GM18951 (cell line): ENCODE data around the gene HLA-DRA.
"Not testable (repeated sequence)": the region's sequence is repeated elsewhere in the genome, so short reads cannot be mapped to it uniquely, and the experiment has no call there.

Source experiments
- POLR2A ChIP-seq: IDR thresholded peaks from 4 replicates; pipeline ENCODE4 v1.6.1; 2011; ENCODE audit warnings: mild to moderate bottlenecking; ENCODE audit not compliant: insufficient read length, insufficient read depth; ENCODE audit errors: extremely low read depth
- in situ Hi-C: fragments of 300-500 bp; cut with MboI; formaldehyde crosslinking; loops from one replicate; pipeline ENCODE4 v1.12.0; 2022; ENCODE audit warnings: low sequenced_read_pairs, mixed read lengths, inconsistent platforms; ENCODE audit not compliant: unreplicated experiment

The HLA-DRA gene

DNA sequence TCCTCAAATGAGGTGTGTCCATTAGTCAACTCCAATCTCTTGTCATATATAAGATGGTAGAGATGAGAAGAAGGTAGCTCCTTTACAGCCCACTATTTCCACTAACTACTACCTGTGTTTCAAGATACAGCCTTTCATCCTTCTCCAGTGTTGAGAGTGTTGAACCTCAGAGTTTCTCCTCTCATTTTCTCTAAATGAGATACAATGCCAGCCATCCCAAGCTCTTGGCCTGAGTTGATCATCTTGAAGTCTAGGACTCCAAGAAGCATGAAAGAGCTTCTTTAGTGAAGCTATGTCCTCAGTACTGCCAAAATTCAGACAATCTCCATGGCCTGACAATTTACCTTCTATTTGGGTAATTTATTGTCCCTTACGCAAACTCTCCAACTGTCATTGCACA lies 548 bp upstream of the HLA-DRA start:
- in situ Hi-C loops: loop anchor here (5.0 kb wide), 1 partner anchor 258 kb away; no protein-coding TSS in a partner anchor
- no peak for TF ChIP-seq POLR2A

DNA sequence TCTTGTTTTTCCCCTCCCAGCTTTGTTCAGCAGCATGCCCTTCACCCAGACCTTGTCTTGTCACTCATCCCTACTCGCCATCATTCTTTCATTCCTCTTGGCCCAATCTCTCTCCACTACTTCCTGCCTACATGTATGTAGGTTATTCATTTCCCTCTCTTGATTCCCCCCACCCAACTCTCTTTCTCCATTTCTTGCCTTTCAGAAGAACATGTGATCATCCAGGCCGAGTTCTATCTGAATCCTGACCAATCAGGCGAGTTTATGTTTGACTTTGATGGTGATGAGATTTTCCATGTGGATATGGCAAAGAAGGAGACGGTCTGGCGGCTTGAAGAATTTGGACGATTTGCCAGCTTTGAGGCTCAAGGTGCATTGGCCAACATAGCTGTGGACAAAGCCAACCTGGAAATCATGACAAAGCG lies 2.6 kb downstream of the HLA-DRA start:
- no peak for TF ChIP-seq POLR2A
- in situ Hi-C loops: no loop called here

DNA sequence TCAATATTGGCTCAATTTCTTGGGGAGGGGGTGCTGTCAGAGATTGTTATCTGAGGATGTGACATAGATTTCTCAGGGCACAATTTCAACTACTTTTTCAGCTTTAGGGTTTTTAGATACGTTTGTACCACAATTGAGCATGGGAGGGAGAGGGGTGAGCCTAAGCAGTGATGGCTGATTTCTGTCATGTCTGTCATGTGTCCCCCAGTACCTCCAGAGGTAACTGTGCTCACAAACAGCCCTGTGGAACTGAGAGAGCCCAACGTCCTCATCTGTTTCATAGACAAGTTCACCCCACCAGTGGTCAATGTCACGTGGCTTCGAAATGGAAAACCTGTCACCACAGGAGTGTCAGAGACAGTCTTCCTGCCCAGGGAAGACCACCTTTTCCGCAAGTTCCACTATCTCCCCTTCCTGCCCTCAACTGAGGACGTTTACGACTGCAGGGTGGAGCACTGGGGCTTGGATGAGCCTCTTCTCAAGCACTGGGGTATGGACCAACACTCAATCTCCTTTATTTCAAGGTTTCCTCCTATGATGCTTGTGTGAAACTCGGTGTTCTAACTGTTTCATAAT lies 3.4 kb downstream of the HLA-DRA start:
- in situ Hi-C loops: no loop called here
- TF ChIP-seq POLR2A: no peak

DNA sequence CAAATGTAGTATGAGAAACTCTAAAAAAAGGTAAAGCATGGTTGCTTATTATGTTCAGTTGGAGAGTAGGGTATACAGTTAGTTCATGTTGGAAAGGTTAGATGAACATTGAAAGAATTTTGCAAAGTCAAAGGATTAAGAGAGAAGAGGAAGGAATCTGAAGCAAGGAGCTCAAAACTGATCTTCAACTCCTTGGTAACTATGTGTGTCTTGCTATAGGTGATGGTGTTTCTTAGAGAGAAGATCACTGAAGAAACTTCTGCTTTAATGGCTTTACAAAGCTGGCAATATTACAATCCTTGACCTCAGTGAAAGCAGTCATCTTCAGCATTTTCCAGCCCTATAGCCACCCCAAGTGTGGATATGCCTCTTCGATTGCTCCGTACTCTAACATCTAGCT lies 4.7 kb downstream of the HLA-DRA start:
- in situ Hi-C loops: no loop called here
- no peak for TF ChIP-seq POLR2A

DNA sequence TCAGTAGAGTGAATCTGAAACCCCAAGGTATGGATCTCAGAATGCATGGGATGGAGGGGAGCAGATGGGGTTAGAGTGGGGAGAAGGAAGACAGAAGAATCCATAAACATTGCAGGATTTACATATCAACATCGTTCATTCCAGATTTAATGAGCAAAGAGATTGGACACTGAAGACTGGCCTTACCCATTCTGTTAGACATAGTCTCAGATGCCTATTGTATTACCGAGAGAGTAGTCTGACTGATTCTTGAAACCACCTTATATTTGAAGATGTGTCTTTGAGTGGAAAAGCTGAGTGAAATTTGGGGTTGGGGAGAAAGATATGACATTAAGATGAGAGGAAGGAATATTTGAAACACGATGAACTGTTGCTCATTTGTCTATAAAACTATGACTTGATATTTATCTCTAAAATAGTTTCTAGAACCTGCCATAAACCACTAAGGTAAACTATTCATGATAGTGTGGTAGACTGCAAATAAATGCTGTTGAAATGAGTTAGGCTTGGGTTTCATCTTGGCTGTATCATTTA lies 5.7 kb downstream of the HLA-DRA start:
- no peak for TF ChIP-seq POLR2A
- in situ Hi-C loops: no loop called here

DNA sequence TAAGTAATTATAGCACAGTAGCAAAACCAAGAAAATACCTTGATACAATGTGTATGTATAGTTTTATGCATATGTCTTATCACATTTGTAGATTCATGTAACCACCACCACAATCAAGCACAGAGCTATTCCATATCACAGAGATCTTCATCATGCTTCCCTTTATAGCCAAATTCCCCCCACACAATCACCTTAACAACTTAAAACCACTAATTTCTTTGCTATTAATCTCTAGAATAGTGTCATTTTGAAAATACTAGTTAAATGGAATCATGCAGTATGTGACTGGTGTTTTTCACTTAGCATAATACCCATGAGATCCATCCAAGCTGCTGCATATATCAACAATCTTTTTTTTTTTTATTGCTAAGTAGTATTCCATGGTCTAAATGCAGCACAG lies 8.2 kb downstream of the HLA-DRA start:
- TF ChIP-seq POLR2A: no peak
- in situ Hi-C loops: no loop called here

DNA sequence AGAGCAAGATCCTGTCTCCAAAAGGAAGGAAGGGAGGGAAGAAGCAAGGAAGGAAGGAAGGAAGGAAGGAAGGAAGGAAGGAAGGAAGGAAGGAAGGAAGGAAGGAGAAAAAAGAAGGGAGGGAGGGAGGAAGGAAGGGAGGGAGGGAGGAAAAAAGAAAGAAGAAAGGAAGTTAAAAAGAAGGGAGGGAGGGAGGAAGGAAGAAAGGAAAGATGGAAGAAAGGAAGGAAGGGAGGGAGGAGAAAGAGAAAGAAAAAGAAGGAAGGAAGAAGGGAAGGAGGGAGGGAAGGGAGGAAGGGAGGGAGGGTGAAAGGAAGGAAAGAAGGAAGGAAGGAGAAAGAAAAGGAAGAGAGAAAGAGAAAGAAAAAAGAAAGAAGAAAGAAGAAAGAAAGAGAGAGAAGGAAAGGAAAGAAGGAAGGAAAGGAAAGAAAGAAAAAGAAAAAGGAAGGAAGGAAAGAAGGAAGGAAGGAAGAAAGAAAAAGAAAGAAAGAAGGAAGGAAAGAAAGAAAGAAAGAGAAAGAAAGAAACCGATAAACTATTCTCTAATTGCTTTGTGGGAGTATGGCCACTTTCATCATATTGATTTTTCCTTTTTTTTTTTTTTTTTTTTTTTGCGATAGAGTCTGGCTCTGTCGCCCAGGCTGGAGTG lies 9.5 kb downstream of the HLA-DRA start:
- TF ChIP-seq POLR2A: no peak
- in situ Hi-C loops: no loop called here

DNA sequence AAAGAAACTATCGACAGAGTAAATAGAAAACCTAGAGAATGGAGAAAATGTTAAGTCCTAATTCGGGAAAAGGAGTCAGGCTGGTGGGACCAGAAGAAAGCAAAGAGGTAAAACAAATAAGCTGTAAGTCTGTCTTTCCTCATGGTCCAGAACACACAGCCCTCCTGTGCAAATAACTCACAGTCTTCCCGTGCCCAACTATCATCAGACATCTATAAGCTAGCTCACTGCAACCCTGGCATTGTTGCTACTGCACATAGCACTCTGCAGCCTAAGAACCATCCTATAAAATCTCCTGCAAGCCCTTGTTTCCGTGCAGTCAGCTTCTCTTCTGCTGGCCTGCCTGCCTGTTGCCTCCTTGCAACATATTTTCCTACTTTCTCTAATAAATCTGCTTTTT lies 17.4 kb downstream of the HLA-DRA start:
- in situ Hi-C loops: no loop called here
- no peak for TF ChIP-seq POLR2A

DNA sequence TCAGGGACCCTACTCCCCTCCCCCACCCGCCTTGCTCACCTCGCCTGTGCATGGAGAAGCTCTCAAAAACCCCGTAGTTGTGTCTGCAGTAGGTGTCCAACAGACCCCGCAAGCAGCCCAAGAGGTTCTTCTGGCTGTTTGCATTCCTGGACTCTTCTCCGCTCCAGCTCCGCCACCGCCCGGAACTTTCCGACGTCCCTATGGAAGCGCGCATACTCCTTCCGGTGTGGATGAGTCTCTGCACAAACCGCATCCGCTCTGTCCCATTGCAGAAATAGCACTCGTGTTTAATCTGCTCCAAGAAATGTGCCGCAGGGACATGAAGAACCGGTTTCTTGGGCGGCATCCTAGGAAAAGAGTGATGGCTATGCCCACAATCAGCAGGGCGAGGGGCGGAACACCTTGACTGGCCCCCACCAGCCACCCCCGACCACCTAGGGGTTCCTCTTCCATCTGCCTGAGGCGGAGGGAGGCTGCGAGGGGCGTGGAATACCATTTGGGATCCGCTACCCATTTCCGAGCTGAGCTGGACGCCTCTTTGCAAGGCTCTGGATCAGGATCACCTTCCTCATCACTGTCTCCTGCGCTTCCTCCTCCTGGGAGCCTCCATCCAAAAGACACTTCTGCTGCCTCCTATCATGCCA lies 20.2 kb downstream of the HLA-DRA start:
- in situ Hi-C loops: no loop called here
- no peak for TF ChIP-seq POLR2A

DNA sequence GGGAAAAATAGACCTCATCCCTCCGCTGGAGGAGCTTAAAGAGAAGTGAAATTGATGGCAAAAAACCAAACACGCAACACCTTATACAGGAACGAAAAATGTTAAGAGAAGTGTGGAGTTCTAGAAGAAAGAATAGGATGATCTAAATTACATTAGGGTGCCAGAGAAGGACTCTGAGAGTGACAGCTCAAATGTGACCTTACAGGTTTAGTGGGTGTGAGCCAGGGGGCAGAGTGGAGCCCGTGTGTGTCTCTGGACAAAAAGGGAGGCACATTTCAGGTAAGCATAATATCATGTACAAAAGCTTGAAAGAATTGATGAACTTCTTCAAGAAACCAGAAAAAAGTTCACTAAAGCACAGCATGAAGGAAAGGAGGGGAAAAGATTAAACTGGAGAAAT lies 20.8 kb downstream of the HLA-DRA start:
- in situ Hi-C loops: no loop called here
- no peak for TF ChIP-seq POLR2A

DNA sequence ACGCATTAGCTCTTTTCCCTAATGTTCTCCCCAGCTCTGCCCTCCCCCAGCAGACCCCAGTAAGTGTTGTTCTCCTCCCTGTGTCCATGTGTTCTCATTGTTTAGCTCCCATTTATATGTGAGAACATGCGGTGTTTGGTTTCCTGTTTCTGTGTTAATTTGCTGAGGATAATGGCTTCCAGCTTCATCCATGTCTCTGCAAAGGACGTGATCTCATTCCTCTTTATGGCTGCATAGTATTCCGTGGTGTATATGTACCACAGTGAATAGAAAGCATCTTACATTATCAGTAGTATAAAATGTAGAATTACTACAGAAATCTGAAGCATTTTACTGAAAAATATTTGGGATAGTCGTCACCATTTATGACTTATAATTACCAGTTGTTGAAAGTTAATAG lies 21.8 kb downstream of the HLA-DRA start:
- in situ Hi-C loops: no loop called here
- TF ChIP-seq POLR2A: no peak

DNA sequence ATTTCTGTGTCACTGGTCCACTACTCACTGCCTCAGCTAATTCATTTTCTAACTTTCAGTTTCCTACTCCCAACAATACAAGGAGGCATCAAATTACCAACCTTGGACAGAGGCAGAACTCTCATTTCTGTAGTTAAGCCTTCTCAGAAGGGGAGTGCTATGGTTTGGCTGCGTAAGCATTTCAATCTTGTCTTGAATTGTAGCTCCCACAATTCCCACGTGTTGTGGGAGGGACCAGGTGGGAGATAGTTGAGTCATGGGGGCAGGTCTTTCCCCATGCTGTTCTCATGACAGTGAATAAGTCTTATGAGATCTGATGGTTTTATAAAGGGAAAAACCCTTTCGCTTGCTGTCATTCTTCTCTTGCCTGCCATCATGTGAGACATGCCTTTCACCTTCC lies 22.9 kb downstream of the HLA-DRA start:
- no peak for TF ChIP-seq POLR2A
- in situ Hi-C loops: no loop called here

DNA sequence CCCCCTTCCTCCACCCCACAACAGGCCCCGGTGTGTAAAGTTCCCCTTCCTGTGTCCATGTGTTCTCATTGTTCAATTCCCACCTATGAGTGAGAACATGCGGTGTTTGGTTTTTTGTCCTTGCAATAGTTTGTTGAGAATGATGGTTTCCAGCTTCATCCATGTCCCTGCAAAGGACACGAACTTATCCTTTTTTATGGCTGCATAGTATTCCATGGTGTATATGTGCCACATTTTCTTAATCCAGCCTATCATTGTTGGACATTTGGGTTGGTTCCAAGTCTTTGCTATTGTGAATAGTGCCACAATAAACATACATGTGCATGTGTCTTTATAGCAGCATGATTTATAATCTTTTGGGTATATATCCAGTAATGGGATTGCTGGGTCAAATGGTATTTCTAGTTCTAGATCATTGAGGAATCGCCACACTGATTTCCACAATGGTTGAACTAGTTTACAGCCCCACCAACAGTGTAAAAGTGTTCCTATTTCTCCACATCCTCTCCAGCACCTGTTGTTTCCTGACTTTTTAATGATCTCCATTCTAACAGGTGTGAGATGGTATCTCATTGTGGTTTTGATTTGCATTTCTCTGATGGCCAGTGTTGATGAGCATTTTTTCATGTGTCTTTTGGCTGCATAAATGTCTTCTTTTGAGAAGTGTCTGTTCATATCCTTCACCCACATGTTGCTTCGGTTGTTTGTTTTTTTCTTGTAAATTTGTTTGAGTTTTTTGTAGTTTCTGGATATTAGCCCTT lies 28.2 kb downstream of the HLA-DRA start:
- in situ Hi-C loops: not testable (repeated sequence)
